Measurements from ENCODE around the gene CHCHD10. TPM values are rescaled to one million over a fixed set of nuclear protein-coding genes. Genes with fewer than 3 reads are reported as not detected.

The CHCHD10 gene
- polyA plus RNA-seq, 1 experiment, result 22.1 TPM

DNA sequence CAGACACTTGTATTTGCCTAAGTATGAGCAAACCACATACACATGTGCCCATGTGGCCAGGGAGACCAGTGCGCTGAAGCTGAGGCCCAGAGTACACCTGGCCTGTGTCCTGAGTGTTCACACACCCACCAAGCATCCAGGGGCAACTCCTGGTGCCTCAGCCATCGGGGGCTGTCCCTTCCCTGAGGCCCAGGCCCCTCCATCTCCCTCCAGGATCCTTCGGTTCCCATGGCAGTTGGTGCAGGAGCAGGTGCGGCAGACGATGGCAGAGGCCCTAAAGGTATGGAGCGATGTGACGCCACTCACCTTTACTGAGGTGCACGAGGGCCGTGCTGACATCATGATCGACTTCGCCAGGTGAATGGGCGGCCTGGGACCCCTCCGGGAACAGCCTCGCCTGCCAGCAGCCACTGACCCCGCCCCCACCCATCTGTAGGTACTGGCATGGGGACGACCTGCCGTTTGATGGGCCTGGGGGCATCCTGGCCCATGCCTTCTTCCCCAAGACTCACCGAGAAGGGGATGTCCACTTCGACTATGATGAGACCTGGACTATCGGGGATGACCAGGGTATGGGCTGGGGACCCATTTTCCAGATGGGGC, 12.5 kb upstream of the CHCHD10 start:
- ChIA-PET POLR2A (no interaction called here), CTCF (no interaction called here)
- no peak for DNase-seq (ENCODE audit: low read depth)
- peaks cover 3% of the 10 kb centered on the region; the same call in 1 of the 2 replicates for H3K36me3 ChIP-seq (ENCODE audit: control insufficient read depth, insufficient read depth, low read length)
- H3K4me3 ChIP-seq (ENCODE audit: low read depth, low read length), result no peak overlapping the region
- TF ChIP-seq, protein P1, sequence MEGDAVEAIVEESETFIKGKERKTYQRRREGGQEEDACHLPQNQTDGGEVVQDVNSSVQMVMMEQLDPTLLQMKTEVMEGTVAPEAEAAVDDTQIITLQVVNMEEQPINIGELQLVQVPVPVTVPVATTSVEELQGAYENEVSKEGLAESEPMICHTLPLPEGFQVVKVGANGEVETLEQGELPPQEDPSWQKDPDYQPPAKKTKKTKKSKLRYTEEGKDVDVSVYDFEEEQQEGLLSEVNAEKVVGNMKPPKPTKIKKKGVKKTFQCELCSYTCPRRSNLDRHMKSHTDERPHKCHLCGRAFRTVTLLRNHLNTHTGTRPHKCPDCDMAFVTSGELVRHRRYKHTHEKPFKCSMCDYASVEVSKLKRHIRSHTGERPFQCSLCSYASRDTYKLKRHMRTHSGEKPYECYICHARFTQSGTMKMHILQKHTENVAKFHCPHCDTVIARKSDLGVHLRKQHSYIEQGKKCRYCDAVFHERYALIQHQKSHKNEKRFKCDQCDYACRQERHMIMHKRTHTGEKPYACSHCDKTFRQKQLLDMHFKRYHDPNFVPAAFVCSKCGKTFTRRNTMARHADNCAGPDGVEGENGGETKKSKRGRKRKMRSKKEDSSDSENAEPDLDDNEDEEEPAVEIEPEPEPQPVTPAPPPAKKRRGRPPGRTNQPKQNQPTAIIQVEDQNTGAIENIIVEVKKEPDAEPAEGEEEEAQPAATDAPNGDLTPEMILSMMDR (IDR thresholded peaks at IDR 0.05; ENCODE audit: insufficient read depth, low read depth, low read length), result no peak
- no peaks in the 10 kb centered on the region for H3K27me3 ChIP-seq (ENCODE audit: control insufficient read depth, insufficient read depth, low read length)

DNA sequence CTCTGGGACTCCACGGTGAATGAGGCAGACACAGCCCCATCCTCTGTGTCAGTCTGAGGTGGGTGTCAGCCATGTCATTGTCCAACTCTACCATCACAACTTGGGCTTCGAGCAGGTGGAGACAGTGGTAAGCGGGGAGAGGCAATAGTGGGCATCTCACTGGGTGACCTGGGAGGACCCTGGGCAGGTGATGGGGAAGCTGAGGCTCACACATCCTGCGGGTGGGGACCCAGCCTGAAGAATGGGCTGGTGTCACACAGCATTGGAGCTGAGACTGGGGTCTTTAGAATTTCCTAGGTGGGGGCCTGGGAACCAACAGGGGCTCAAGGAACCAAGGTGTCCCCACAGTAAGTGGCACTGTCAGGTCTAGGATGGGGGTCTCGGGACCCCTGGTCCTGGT, 12.0 kb upstream of the CHCHD10 start:
- POLR2A ChIA-PET, result no interaction called here
- CTCF ChIA-PET, result no interaction called here
- Histone ChIP-seq H3K36me3 (ENCODE audit: control insufficient read depth, insufficient read depth, low read length) (peaks cover 3% of the 10 kb centered on the region; the same call in 1 of the 2 replicates), H3K27me3 (ENCODE audit: control insufficient read depth, insufficient read depth, low read length) (no peaks in the 10 kb centered on the region), H3K4me3 (ENCODE audit: low read depth, low read length) (no peak overlapping the region)
- TF ChIP-seq, protein P1 (IDR thresholded peaks at IDR 0.05; ENCODE audit: insufficient read depth, low read depth, low read length), result no peak
- DNase-seq (ENCODE audit: low read depth), result no peak

- TF ChIP-seq, protein P1 (IDR thresholded peaks at IDR 0.05; ENCODE audit: insufficient read depth, low read depth, low read length), result no peak
- DNase-seq (ENCODE audit: low read depth), result no peak
- Histone ChIP-seq H3K4me3 (ENCODE audit: low read depth, low read length) (no peak overlapping the region), H3K36me3 (ENCODE audit: control insufficient read depth, insufficient read depth, low read length) (peaks cover 1% of the 10 kb centered on the region; the same call in 1 of the 2 replicates), H3K27me3 (ENCODE audit: control insufficient read depth, insufficient read depth, low read length) (no peaks in the 10 kb centered on the region)
- CTCF ChIA-PET, result no interaction called here
- POLR2A ChIA-PET, result no interaction called here
Observed at GRCh38 chr22:23779083-23779482, 11.3 kb upstream of the CHCHD10 start.

DNA sequence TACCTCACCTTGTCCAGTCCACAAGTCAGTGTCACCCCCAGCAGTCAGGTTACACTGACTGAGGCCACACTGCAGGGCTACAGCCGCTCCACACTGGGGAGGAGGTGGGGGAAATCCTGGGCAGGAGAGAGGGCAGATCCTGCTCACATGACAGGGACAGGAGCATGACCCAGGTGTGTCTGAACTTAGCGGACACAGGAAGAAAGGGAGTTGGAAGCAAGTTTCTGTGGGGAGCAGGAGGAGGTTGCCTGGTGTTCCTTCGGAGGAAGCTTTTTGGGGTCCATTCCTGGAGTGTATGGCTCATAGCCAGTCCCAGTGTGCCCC, 10.8 kb upstream of the CHCHD10 start:
- Histone ChIP-seq H3K4me3 (ENCODE audit: low read depth, low read length) (no peak overlapping the region), H3K36me3 (ENCODE audit: control insufficient read depth, insufficient read depth, low read length) (peaks cover 1% of the 10 kb centered on the region; the same call in 1 of the 2 replicates), H3K27me3 (ENCODE audit: control insufficient read depth, insufficient read depth, low read length) (no peaks in the 10 kb centered on the region)
- ChIA-PET CTCF (interaction anchor here (0.6 to 1.4 kb wide), 3 partner anchors 58 to 73 kb away, joined by 3 to 11 read pairs (median 3); no protein-coding TSS in a partner anchor), POLR2A (no interaction called here)
- TF ChIP-seq, protein P1 (IDR thresholded peaks at IDR 0.05; ENCODE audit: insufficient read depth, low read depth, low read length), result no peak
- no peak for DNase-seq (ENCODE audit: low read depth)

DNA sequence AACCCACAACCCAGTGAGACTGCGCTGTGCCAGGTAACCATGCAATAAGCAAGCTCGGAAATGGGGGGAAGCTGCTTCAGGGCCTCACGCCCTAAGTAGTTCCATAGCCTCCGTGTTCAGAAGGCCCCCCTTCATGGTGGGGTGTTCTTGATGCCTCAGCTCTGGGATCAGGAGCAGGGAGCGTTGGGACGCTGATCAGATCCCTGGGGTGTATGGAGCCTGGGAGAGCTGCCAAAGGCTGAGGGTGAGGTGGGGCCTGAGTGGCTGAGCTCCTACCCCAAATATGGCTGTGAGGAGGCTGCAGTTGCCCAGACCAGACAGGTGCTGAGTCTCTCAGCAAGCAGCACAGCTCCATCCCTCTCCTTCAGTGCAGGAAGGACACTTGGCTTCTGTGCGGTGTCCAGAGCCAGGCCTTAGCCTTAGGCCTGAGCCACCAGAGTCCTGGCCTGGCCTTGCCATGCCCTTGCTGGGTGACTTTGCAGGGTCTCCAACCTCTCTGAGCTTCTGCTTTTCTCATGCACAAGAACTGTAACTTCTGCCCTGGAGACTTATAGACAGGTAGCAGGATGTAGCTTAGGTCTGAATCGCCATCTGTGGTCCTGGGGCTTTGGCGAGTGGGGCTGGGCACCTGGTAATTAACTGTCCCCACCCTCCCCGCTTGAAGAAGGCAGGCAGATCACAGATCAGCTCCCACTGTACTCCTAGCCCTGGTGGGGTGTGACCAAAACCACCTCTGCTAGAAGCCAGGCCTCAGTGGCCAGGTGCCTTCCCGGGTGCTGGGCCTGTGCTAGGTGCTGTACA, 10.2 kb upstream of the CHCHD10 start:
- DNase-seq (ENCODE audit: low read depth), result no peak
- ChIA-PET CTCF (interaction anchor here (0.6 to 1.4 kb wide), 6 partner anchors 8 to 73 kb away, joined by 3 to 11 read pairs (median 4); partner anchors contain the start of gene SMARCB1), POLR2A (interaction anchor here (0.6 kb wide), 1 partner anchor 52 kb away, joined by 3 read pairs; no protein-coding TSS in a partner anchor)
- TF ChIP-seq, protein P1 (IDR thresholded peaks at IDR 0.05; ENCODE audit: insufficient read depth, low read depth, low read length), result no peak
- Histone ChIP-seq H3K4me3 (ENCODE audit: low read depth, low read length) (no peak overlapping the region), H3K36me3 (ENCODE audit: control insufficient read depth, insufficient read depth, low read length) (peaks cover 1% of the 10 kb centered on the region; the same call in 1 of the 2 replicates), H3K27me3 (ENCODE audit: control insufficient read depth, insufficient read depth, low read length) (no peaks in the 10 kb centered on the region)
